Measurements from ENCODE around the gene ZNF148.

ZNF148 gene

DNA sequence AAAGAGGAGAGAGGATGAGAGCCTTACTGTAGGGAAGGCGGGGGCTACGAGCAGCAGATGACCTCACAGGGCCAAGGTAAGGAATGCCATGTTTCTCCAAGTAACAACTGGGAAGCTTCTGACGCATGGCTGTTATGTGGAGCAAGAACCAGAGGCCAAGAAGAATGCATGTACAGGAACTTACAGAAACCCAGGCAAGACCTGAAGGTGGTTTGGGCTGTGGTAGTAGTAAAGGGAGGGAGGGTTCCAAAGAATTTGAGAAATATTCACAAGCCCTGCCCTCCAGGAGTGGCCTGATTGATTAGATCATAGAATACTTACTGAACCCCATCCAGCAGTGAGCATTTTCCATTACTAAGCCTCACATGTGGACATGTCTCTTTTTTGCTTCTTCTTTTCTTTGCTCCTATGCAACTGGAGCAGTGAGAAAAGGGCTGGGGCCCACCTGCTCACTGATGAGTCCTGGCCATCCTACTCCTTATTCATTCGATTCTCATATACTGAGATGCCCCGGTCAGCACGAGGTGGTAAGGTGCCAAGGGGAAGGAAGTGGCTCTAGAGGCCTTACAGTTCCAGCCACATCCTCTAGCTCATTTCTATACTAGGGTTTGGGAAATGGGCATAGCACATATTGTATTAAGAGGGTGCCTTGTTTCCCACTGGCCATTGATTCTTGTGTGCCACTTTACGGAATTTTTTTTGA is 154.2 kb downstream of the ZNF148 start:
- no peak for DNase-seq (ENCODE audit: low read depth in 2 of 2)

DNA sequence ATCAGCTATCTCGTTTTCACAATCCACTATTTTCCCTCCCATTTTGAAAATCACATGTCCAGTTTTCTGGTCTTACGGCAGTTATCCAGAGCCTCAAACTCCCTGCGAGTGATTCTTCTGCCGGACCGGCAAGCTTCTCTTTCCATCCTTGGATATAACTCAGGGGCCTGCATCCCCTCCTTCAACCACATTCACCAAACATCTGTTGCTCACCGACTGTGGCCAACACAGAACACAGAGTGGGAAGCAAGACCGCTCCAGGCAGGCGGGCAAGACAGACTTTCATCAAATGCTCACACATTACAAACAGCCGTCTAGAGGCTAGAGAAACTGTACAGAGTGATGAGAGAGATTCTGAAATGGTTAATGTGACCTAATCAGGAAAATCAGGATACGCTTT is 154.9 kb downstream of the ZNF148 start:
- DNase-seq (ENCODE audit: low read depth in 2 of 2): no peak

DNA sequence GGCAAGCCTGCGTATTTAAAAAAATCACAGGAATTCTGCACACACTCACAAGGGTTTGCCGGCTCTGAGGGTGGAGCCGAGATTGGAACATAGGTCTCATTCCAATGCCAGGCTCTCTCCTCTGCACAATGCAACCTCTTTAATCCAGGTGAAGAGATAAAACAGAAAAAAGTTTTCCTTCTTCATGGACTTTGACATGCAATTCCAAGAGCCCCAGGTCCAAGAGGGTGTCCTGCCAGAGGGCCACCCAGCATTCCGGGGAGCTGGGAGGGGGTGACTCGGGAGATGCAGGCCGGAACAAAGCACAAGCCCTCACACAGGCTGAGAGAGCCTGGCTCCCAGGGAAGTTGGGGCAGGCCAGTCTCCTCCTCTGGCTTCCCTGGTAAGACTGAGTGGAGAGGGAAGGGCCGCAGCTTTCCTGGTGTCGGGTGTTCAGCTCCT is 155.8 kb downstream of the ZNF148 start:
- DNase-seq (ENCODE audit: low read depth in 2 of 2): no peak

DNA sequence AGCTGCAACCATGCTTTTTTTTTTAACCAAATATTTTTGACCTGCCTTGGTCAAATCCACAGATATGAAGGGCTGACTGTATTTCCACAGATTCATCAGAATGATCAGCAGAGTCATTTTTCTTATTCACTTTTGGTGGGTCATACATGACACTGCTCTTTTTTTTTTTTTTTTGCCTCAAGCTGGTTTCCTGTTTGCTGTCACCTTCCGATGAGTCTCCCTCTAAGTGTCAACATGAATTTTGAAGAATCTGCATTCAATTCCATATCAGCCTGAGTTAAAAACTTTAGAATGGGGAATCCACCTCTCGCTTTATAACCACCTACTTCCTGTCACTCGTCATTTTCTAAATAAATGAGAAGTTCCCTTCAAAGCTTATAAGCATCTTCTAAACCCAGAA is 160.4 kb downstream of the ZNF148 start:
- DNase-seq (ENCODE audit: low read depth in 2 of 2): no peak

DNA sequence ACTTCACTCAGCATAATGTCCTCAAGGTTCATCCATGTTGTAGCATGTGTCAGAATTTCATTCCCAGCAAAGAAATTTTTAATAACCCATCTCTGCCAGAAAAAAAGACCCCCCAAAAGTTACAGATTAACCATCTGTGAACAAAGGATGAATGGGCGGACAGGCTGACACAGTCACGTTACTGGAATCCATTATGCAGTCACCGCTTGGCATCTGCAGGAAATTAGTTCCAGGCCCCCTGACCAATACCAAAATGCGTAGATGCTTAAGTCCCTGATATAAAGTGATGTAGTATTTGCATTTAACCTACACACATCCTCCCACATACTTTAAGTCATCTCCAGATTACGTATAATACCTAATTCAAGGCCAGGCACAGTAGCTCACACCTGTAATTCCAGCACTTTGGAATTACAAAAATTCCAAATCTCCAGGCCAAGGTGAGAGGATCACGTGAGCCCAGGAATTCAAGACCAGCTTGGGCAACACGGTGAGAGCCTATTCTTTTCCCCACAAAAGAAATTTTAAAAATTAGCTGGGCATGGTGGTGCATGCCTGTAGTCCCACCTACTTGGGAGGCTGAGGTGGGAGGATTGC is 161.1 kb downstream of the ZNF148 start:
- no peak for DNase-seq (ENCODE audit: low read depth in 2 of 2)

DNA sequence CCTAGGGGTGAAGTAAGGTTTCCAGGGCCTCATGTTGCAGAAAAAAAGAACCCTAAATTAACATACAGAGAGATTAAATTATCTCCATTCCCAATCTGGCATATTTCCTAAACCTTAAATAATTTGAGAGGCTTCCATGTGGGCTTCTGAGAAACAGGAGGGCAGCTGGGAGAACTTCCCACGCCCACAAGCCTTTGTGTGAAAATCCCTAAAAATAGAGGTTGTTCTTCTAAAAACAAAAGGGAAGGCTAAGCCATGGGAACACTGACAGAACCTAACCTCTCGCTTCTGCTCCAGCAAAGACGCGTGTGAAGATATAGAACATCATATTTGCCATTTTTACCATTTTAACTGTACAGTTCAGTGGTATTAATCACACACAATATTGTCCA is 161.8 kb downstream of the ZNF148 start:
- DNase-seq (ENCODE audit: low read depth in 2 of 2): no peak

DNA sequence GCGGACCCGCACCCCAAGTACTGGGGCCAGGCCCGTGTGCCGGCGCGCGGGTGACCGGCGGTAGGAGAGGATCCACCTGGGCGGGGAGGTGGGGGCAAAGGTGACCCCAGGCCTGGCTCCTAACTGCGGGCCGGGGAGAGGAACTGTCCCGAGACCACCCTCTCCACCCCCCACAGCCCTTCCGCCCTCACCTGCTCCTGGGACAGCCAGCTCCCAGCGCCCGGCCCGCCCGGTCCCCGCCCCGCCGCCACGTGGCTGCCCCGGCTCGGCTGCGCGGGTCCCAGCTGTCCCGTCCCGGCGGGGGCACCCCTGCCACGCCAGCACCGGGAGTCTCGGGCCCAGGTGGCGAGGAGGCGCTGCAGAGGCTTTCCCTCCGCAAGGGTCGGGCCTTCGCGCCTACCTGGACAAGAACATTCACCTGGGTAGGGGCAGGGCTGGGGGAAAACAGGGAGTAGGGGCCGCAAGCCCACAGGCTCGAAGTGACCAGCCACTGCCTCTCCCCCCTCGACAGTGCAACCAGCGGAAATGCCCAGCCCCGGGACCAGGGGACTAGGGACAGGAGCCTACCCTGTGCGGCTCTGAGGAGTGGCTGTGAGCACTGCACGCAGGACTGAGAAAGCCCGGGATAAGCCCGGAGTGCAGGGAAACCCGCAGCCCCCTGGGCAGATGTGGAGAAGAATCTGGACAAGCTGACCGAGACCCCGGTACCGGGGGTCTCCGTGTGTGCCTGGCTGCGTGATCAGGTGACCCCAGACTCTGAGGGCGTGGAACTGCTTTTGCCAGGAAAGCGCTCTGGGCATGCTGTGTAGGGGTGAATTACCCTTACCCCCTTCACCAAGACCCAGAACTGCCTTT is 162.4 kb downstream of the ZNF148 start, which contains the start of gene SLC12A8:
Gene SLC12A8 (minus strand): TSS at position 240 of the 855 bp plus-strand sequence. CDS start 1,399 bp downstream, outside the sequence.
- no peak for DNase-seq (ENCODE audit: low read depth in 2 of 2)

DNA sequence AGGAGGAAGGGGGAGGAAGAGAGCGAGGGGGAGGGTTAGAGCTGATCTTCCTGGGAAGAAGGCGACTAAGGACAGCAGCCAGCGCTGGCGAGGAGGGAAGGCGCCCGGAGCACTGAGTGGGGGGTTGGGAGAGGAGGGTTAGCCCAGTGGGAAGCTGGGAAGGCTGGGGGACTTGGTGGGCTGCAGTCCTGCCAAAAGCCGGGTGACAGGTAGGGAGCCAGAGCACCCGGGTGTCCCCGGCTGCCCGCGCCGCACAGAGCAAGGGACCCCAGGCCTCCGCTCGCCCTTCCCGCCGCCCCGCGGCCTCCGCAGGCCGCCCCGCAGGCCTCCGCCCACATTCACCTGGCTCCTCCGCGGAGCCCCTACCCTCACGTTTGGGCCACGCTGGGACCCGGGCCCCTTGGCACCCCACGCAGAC is 163.0 kb downstream of the ZNF148 start:
- no peak for DNase-seq (ENCODE audit: low read depth in 2 of 2)

DNA sequence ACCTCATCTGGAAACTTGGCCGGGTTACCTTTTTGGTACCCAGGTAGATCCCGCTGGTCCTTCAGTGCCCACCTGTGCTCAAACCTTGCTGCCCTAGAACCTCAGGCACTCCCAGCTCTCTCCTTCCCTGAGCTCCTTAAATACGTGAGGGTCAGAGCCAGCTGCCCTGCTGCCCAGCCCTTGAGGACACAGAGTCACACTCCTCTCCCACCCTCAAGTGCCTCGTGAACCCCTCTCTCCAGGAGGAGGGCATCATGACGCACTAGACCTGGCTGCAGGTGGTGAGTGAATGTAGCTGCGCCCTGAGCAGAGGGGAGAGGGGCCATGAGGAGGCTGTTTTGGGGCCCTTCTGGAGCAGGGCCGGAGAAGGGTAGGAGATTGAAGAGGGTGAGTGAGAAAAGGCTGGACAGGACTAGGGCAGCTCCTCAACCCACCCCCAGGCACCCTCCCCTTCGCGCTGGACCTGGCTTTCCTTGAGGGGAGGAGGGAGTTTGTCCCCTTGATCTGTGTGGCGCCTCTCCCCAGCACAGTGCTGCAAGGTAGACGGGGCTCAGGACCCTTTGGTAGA is 163.5 kb downstream of the ZNF148 start:
- DNase-seq (ENCODE audit: low read depth in 2 of 2): no peak

DNA sequence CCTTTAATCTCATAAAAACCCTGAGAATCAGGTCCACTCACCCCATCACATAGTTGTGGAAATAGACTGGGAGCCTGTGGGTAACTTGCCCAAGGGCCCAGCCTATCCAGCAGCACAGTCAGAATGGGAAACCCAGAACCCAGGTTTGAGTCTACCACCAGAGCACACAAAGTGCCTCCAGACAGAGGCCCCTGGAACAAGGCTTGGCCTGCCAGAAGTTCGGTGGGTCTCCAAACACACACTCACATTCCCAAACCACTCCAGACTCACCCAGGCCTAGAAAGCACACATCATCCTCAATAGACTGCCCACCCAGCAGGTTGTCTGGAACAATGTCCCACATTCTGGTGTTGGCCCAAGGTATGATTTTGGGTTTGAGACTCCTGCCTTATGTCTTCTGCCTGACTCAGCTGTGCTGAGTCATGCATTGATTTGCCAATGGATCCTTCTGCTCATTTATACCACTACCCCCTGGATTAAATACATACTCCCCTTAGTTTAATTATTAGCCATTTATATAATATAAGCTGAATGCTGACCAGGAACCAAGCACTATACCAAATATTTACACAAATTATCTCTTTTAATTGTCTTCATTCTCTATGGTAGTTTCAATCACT is 167.1 kb downstream of the ZNF148 start:
- no peak for DNase-seq (ENCODE audit: low read depth in 2 of 2)

DNA sequence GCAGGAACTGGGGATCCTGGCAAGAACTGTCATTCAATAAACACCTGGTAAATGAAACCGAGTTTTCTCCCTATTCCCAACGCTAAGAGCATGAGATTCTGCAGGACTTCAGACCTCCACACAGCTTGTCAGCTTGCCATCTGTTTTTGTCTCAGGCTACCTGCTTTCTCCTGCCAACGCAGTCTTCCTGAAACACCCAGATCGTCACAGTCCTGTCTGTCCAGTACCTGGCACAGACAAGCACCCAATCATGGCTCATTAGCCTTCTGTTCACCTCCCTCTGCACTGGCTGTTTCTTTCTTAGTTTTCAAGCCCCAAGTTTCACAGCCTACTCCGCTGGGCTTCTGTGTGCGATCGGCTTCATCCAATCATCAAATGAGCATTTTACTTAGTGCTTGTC is 167.6 kb downstream of the ZNF148 start:
- no peak for DNase-seq (ENCODE audit: low read depth in 2 of 2)

DNA sequence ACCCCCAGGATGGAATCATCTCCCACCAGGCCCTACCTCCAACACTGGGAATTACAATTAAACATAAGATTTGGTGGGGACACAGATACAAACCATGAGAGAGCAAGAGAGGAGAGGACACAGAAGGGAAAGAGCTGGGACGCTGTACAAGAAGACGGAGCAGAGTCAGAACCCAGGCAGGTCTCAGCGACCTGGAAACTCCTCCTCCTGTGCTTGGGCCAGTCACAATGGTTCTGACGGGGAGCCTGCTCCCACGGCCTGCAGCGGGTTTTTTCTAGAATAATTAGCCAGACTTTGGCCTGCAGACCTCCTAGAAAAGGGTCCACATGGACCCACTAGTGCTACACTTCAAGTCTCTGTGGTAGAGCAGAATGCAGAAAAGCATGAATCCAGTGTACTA is 168.2 kb downstream of the ZNF148 start:
- DNase-seq (ENCODE audit: low read depth in 2 of 2): no peak

DNA sequence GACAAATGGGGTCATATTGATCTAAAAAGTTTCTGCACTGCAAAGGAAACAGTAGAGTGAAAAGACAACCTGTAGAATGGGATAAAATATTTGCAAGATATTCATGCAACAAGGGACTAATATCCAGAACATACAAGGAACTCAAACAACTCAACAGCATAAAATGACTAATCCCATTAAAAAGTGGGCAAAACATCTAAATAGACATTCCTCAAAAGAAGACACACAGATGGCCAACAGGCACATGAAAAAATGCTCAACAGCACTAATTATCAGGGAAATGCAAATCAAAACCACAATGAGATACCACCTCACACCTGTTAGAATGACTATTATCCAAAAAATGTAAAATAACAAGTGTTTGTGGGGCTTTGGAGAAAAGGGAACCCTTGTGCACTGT is 171.4 kb downstream of the ZNF148 start:
- DNase-seq (ENCODE audit: low read depth in 2 of 2): no peak

DNA sequence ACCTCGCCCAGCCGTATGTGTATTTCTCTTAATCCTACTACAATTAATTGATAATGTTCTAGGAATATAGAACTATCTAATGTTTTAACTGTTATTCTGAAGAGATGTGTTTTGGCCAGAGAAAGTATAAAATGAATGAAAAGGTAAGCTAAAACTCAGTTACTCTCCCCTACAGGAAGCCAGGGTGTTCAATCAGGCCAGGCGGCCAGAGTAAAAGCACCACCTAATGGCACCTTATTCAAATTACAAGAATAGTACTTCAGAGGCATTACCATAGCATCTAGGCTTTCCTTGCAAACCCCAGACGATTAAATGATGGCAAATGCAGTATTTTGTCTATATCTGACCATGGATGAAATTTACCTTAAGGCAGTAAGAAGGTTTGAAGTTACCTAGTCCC is 172.9 kb downstream of the ZNF148 start:
- DNase-seq (ENCODE audit: low read depth in 2 of 2): no peak

DNA sequence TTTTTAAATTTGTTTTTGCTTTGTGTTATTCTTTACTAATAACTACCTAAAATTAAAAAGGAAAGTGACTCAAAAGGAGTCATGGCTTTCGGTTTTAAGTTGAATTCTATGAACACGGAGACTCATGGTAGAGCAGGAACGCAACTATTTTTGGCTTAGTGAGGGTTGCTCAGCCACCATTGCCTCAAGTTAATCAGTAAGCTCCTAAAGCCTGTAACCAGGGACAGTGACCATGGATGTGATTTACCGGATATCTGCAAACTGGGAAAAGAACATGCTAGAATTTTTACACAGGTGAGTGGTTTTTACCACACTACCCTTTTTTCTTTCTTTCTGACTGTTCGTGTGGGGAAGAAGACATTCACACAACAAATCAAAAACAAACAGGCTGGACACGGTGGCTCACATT is 174.4 kb downstream of the ZNF148 start:
- DNase-seq (ENCODE audit: low read depth in 2 of 2): no peak

DNA sequence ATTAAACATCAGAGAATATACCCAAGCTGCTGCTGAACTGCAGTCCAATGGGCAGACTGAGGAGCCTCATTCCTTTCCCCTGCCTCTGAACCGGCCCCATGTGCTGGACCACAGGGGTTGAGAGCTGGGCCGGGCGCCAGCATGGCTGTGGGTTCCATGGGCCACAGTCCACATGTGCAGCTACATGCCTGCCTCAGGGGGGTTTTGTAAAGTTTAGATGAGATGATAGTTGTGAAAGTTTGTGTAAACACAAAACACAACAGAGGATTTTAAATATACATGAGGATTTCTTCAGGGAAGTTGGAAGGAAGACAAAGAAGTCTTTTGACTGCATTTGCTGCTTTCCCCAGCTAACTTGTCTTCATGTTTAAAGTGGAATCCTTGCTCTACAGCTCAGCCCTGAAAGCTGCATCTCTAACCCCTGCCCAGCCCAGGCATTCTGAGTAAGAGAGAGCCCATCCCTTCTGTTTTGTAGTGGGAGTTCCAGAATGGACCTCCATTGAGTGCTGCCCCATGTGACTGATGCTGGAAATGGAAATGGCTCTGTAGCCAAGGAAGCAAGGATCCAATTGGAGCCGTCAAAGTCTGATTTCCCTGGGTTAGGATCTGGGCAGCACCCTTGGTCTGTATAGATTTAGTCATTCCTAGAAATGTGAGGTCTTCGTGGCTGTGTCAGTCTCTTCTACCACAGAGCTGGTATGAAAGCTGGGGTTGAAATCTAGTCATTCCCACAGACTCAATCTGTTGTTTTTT is 180.1 kb downstream of the ZNF148 start:
- no peak for DNase-seq (ENCODE audit: low read depth in 2 of 2)

DNA sequence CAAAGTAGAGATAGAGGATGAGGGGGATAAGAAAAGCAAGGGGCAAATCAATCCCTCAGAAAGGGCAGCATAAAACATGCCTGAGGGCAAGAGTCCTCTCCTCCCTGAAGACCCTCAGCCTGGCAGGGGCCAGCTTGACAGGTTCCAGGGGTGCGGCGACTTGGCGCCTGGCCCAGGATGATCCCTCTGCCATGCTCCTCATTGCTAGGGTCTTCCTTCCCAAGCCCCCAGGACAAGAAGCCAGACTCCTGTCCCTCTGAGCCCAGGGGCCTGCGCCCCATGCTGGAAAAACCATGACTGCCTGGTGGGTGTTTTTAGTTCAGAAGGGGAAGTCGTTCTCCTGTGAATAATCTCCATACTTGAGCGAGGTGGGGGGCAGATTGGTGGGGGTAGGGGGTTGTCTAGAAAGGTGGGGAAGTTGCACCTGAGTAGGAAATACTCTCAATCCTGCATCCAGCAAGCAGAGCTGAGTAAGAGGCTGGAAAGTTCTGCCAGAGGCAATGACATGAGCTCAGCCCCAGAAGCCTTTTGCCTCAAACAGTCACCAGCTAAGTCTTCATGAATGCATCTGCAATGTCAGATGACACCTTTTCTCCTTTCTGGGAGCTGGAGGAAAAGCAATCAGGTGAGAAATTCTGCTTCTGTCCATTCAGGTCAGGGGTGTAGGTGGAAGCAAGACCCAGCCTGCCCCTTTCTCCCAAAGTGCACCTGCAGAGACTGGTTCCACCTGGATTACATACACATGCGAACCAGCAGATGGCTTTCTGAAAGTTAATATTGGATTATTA is 180.9 kb downstream of the ZNF148 start:
- DNase-seq (ENCODE audit: low read depth in 2 of 2): no peak

DNA sequence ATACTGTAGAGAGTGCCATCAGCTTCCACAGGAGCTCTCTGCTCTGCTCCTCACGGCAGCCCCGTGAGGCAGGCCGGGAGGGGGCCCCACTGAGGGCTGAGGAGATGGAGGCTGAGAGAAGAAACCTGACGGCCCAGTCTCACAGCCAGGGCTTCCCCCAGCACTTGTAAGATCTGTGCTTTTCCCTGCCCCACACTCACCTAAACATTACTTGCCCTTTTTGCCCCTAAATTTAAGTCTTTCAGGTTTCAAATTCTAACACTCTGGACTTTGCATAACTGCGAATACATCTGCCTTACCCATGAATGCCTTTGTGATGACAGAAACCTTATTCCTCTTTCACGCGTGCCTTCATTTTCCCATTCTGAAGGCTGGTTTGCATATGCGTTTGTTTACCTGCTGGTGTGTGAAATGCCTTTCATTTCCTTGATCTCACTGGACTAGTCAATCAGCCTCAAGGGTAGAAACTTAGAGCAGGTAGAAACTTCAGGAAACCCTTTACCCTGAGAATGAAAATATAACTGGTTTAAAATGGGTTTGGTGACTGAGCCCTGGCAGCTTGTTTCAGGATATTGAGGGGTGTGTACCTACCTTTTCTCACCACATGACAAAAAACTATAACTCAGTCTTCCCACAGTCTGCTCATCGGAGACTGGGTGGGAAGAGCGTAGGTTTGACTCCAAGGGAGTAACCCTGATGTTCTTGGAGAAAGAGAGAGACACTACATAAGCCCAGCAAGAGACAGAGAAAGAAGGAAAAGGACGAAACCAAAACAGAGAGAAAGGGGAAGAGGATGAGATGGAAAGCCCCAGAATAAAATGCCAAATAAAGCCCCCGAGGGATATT is 182.7 kb downstream of the ZNF148 start:
- no peak for DNase-seq (ENCODE audit: low read depth in 2 of 2)

DNA sequence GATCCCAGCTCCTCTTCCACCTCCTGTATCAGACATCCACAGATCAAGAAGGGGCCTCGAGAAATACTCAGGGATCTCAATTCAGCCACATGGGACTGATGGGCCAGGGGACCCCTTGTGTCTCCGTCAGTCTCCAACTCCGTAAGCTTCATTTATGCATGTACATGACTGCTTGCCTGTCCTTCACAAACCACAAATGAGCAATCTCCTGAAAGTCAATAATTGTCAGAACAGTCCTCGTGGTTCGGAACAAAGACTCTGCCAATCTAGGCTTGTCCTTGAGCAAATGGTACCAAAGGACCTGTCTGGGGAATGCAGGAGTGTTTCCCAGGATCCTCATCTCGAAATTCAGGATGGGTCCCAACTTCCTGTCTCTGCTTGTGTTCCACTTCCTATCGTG is 183.4 kb downstream of the ZNF148 start:
- DNase-seq (ENCODE audit: low read depth in 2 of 2): no peak

All from stimulated activated CD8-positive, alpha-beta memory T cell treated with anti-CD3 and anti-CD28 coated beads, Interleukin-7, amount 100 ng/mL, for 1 hour (primary cell).